ENCODE results near the gene ZNF93.

DNA sequence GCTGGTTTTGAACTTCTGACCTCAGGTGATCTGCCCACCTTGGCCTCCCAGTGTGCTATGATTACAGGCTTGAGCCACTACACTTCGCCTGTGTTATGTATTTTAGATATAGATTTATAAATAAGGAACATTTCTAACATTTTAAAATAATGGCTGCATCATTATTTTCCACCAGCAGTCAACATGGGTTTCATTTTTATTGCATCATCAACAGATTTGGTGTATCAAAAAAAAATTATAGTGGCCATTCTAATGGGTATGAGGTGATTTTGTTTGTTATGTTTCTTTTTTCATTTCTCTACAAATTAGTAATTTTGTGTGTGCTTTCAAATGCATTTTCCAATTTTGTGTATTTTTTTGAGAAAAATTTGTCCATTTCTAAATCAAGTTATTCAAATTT lies 16.2 kb upstream of the ZNF93 start:
- TF ChIP-seq, protein P1, sequence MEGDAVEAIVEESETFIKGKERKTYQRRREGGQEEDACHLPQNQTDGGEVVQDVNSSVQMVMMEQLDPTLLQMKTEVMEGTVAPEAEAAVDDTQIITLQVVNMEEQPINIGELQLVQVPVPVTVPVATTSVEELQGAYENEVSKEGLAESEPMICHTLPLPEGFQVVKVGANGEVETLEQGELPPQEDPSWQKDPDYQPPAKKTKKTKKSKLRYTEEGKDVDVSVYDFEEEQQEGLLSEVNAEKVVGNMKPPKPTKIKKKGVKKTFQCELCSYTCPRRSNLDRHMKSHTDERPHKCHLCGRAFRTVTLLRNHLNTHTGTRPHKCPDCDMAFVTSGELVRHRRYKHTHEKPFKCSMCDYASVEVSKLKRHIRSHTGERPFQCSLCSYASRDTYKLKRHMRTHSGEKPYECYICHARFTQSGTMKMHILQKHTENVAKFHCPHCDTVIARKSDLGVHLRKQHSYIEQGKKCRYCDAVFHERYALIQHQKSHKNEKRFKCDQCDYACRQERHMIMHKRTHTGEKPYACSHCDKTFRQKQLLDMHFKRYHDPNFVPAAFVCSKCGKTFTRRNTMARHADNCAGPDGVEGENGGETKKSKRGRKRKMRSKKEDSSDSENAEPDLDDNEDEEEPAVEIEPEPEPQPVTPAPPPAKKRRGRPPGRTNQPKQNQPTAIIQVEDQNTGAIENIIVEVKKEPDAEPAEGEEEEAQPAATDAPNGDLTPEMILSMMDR (IDR thresholded peaks at IDR 0.05) = no peak
- no peak for TF ChIP-seq POLR2A (IDR thresholded peaks at IDR 0.05)
